H9 (cell line): Measurements from ENCODE around the gene SEC22A. TPM values are rescaled to one million over a fixed set of nuclear protein-coding genes. Genes with fewer than 3 reads are reported as not detected.

Experiments
- DNase-seq: peaks from one replicate; pipeline ENCODE4 v3.0.0-alpha.2; 2017
- H2AFZ ChIP-seq: one replicate; pipeline ENCODE4 v1.6.1; 2013; ENCODE audit warnings: mild to moderate bottlenecking, low read length, control low read depth, moderate library complexity
- H2AK5ac ChIP-seq: 2 replicates; pipeline ENCODE4 v1.6.1; 2013; ENCODE audit warnings: low read length, control low read depth, mixed read lengths; ENCODE audit not compliant: insufficient read length
- H2BK120ac ChIP-seq: one replicate; pipeline ENCODE4 v1.6.1; 2013; ENCODE audit warnings: low read depth, mild to moderate bottlenecking, low read length, control low read depth, inconsistent platforms; ENCODE audit not compliant: poor library complexity, severe bottlenecking
- H2BK12ac ChIP-seq: 2 replicates; pipeline ENCODE4 v1.6.1; 2013; ENCODE audit warnings: low read length, control low read depth, mixed read lengths, low read depth; ENCODE audit not compliant: insufficient read length
- H2BK15ac ChIP-seq: 2 replicates; pipeline ENCODE4 v1.6.1; 2013; ENCODE audit warnings: low read depth, low read length, control low read depth
- H2BK20ac ChIP-seq: one replicate; pipeline ENCODE4 v1.6.1; 2013; ENCODE audit warnings: low read depth, mild to moderate bottlenecking, low read length, control low read depth, inconsistent platforms; ENCODE audit not compliant: poor library complexity, severe bottlenecking
- H2BK5ac ChIP-seq: 2 replicates; pipeline ENCODE4 v1.6.1; 2013; ENCODE audit warnings: low read length, control low read depth, mixed read lengths; ENCODE audit not compliant: insufficient read length
- H3K14ac ChIP-seq: 2 replicates; pipeline ENCODE4 v1.6.1; 2013; ENCODE audit warnings: low read length, control low read depth; ENCODE audit not compliant: insufficient read depth
- H3K18ac ChIP-seq: 2 replicates; pipeline ENCODE4 v1.6.1; 2013; ENCODE audit warnings: low read depth, mild to moderate bottlenecking, mixed read lengths, low read length, control low read depth; ENCODE audit not compliant: insufficient read length
- H3K23ac ChIP-seq: 2 replicates; pipeline ENCODE4 v1.6.1; 2013; ENCODE audit warnings: low read length, control low read depth, mixed read lengths, low read depth; ENCODE audit not compliant: insufficient read length
- H3K23me2 ChIP-seq: 2 replicates; pipeline ENCODE4 v1.6.1; 2013; ENCODE audit warnings: low read depth, mild to moderate bottlenecking, mixed read lengths, low read length, control low read depth; ENCODE audit not compliant: insufficient read length, poor library complexity, severe bottlenecking
- H3K27ac ChIP-seq: 2 replicates; pipeline ENCODE4 v1.5.1; 2013; ENCODE audit warnings: low read length, control low read depth, mixed read lengths, low read depth; ENCODE audit not compliant: insufficient read length
- H3K27me3 ChIP-seq: 2 replicates; pipeline ENCODE4 v1.6.1; 2013; ENCODE audit warnings: low read length, control low read depth, inconsistent platforms; ENCODE audit not compliant: insufficient read depth
- H3K4ac ChIP-seq: 2 replicates; pipeline ENCODE4 v1.6.1; 2013; ENCODE audit warnings: low read depth, mild to moderate bottlenecking, control low read depth, inconsistent platforms, low read length, moderate library complexity
- H3K4me1 ChIP-seq: 2 replicates; pipeline ENCODE4 v1.6.1; 2013; ENCODE audit warnings: low read length, control low read depth, inconsistent platforms; ENCODE audit not compliant: insufficient read depth
- H3K4me2 ChIP-seq: 2 replicates; pipeline ENCODE4 v1.6.1; 2013; ENCODE audit warnings: low read length, control low read depth, mixed read lengths; ENCODE audit not compliant: insufficient read length, insufficient read depth
- H3K56ac ChIP-seq: 2 replicates; pipeline ENCODE4 v1.6.1; 2013; ENCODE audit warnings: low read depth, mild to moderate bottlenecking, mixed read lengths, low read length, control low read depth; ENCODE audit not compliant: insufficient read length
- H3K79me1 ChIP-seq: 2 replicates; pipeline ENCODE4 v1.6.1; 2013; ENCODE audit warnings: low read depth, mild to moderate bottlenecking, moderate library complexity, low read length, control low read depth, inconsistent platforms; ENCODE audit not compliant: insufficient read depth, poor library complexity, severe bottlenecking
- H3K79me2 ChIP-seq: 2 replicates; pipeline ENCODE4 v1.6.1; 2013; ENCODE audit warnings: low read length, control low read depth, inconsistent platforms; ENCODE audit not compliant: insufficient read depth
- H3K9ac ChIP-seq: 2 replicates; pipeline ENCODE4 v1.6.1; 2013; ENCODE audit warnings: low read length, control low read depth, mixed read lengths; ENCODE audit not compliant: insufficient read length; ENCODE audit errors: extremely low read depth
- H3K9me3 ChIP-seq: one replicate; pipeline ENCODE4 v1.6.1; 2013; ENCODE audit warnings: low read depth, low read length, inconsistent platforms; ENCODE audit not compliant: control insufficient read depth
- H3T11ph ChIP-seq: one replicate; pipeline ENCODE4 v1.6.1; 2013; ENCODE audit warnings: mild to moderate bottlenecking, low read length, control low read depth, inconsistent platforms
- H4K20me1 ChIP-seq: one replicate; pipeline ENCODE4 v1.6.1; 2013; ENCODE audit not compliant: control insufficient read depth, insufficient read length, insufficient read depth
- H4K5ac ChIP-seq: 2 replicates; pipeline ENCODE4 v1.6.1; 2013; ENCODE audit warnings: low read depth, mild to moderate bottlenecking, mixed read lengths, low read length, control low read depth; ENCODE audit not compliant: insufficient read length
- H4K8ac ChIP-seq: replicated peaks from 2 replicates; pipeline ENCODE4 v1.6.1; 2013; ENCODE audit warnings: low read length, control low read depth, mixed read lengths, low read depth; ENCODE audit not compliant: insufficient read length
- H4K91ac ChIP-seq: 2 replicates; pipeline ENCODE4 v1.6.1; 2013; ENCODE audit warnings: low read depth, mild to moderate bottlenecking, moderate library complexity, mixed read lengths, low read length, control low read depth; ENCODE audit not compliant: insufficient read length
- H3K27ac Mint-ChIP-seq, 3 experiments: 2 replicates in 2 of 3; 3 replicates in 1 of 3; pipeline ENCODE4 v1.8.0; 2020 to 2021; ENCODE audit warnings: mixed read lengths in 3 of 3, mild to moderate bottlenecking in 1 of 3, moderate library complexity in 1 of 3
- H3K27me3 Mint-ChIP-seq: 2 replicates; pipeline ENCODE4 v1.8.0; 2021; ENCODE audit warnings: low read depth, mild to moderate bottlenecking, moderate library complexity, mixed read lengths
- H3K36me3 Mint-ChIP-seq, 3 experiments: 2 replicates in 2 of 3; 3 replicates in 1 of 3; pipeline ENCODE4 v1.8.0; 2020 to 2021; ENCODE audit warnings: low read depth in 3 of 3, mixed read lengths in 3 of 3; ENCODE audit not compliant: insufficient read depth in 1 of 3
- H3K4me1 Mint-ChIP-seq, 2 experiments: 2 replicates each; pipeline ENCODE4 v1.8.0; 2020; ENCODE audit warnings: mixed read lengths in 2 of 2
- H3K4me3 Mint-ChIP-seq, 2 experiments: 2 replicates in 1 of 2; 3 replicates in 1 of 2; pipeline ENCODE4 v1.8.0; 2020 to 2021; ENCODE audit warnings: mild to moderate bottlenecking in 2 of 2, mixed read lengths in 2 of 2, moderate library complexity in 1 of 2
- H3K9me3 Mint-ChIP-seq, 2 experiments: 2 replicates in 1 of 2; 3 replicates in 1 of 2; pipeline ENCODE4 v1.8.0; 2020; ENCODE audit warnings: mild to moderate bottlenecking in 2 of 2, mixed read lengths in 2 of 2, moderate library complexity in 1 of 2
- WGBS: extraction: QIAGEN DNeasy Blood & Tissue Kit; methylation state at CpG from one replicate; pipeline ENCODE4 v1.1.7; 2013; ENCODE audit warnings: missing lambda C conversion rate, low lambda C conversion rate, mixed read lengths; ENCODE audit not compliant: insufficient read length; ENCODE audit errors: extremely low coverage; 5-methylcytosine and 5-hydroxymethylcytosine counted together
- total RNA-seq: library from RNA; stranded (reverse); gene quantifications from 2 replicates; pipeline ENCODE4 v1.2.1, GENCODE V29; 2021
- TF ChIP-seq, protein P1 (sequence below): fragments of 200-600 bp; sonication (generic); conservative IDR thresholded peaks from 3 replicates; pipeline ENCODE4 v1.8.0; 2021; ENCODE audit warnings: antibody characterized with exemption, mild to moderate bottlenecking

Gene SEC22A
- total RNA-seq, 1 experiment from 2014 or later, result 9.9 TPM

DNA sequence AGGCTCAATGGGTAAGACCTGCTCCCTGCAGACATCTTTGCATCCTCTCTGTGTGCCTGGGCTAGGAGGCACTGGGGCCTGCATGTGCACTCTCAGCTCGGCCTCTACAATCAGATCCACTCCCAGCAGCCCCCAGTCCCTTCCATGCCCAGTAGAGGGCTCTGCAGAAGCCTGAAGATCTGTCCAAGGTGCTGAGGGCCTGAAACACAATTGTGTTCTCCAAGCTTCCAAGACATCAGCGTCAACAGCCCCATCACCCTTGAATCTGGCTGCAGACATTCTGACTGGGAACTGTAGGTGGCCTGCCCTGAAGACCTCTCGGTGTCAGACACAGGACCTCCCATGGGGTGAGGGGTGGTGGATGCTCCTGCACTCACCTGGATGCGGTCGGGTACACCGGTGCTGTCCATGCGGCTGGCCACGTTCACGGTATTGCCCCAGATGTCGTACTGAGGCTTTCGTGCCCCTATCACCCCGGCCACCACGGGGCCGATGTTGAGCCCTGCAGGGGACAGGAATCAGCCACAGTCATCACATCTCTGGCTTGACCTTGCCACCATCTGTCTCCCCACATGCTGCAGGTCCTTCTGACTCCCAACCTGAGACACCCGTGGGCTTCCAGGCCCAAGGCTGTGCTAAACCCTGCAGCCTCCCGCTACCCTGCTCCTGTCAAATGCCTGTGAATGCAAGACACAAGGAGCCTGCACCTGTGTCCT is 84.7 kb downstream of the SEC22A start:
- peaks cover 13 to 25% (median 22%) of the 10 kb centered on the region in 3 experiments for H3K36me3 Mint-ChIP-seq
- no CpG with 5 or more reads among the region's 16 CpGs for WGBS
- Histone ChIP-seq H3K4ac (no peak overlapping the region), H3K18ac (no peak overlapping the region), H3K79me2 (no peaks in the 10 kb centered on the region), H3K9me3 (no peaks in the 10 kb centered on the region), H3K79me1 (no peaks in the 10 kb centered on the region), H4K91ac (no peak overlapping the region), H4K20me1 (no peaks in the 10 kb centered on the region), H2BK20ac (no peak overlapping the region), H2AK5ac (no peak overlapping the region), H2BK120ac (no peak overlapping the region), H3K14ac (no peak overlapping the region), H2AFZ (no peak overlapping the region), H3K23ac (no peak overlapping the region), H4K5ac (no peak overlapping the region), H3K56ac (no peak overlapping the region), H3K4me1 (no peaks in the 10 kb centered on the region), H3K23me2 (no peaks in the 10 kb centered on the region), H3T11ph (no peak overlapping the region), H3K27me3 (no peaks in the 10 kb centered on the region), H3K9ac (no peak overlapping the region), H3K27ac (no peak overlapping the region), H2BK12ac (no peak overlapping the region), H2BK15ac (no peak overlapping the region), H4K8ac (no peak overlapping the region), H2BK5ac (no peak overlapping the region), H3K4me2 (no peak overlapping the region)
- H3K4me3 Mint-ChIP-seq, result no peak overlapping the region
- H3K9me3 Mint-ChIP-seq, result no peaks in the 10 kb centered on the region
- peak; percentile 81 for DNase-seq
- H3K4me1 Mint-ChIP-seq, result no peaks in the 10 kb centered on the region; a peak in 1 of 4 replicates
- no peaks in the 10 kb centered on the region for H3K27me3 Mint-ChIP-seq
- TF ChIP-seq, protein P1, sequence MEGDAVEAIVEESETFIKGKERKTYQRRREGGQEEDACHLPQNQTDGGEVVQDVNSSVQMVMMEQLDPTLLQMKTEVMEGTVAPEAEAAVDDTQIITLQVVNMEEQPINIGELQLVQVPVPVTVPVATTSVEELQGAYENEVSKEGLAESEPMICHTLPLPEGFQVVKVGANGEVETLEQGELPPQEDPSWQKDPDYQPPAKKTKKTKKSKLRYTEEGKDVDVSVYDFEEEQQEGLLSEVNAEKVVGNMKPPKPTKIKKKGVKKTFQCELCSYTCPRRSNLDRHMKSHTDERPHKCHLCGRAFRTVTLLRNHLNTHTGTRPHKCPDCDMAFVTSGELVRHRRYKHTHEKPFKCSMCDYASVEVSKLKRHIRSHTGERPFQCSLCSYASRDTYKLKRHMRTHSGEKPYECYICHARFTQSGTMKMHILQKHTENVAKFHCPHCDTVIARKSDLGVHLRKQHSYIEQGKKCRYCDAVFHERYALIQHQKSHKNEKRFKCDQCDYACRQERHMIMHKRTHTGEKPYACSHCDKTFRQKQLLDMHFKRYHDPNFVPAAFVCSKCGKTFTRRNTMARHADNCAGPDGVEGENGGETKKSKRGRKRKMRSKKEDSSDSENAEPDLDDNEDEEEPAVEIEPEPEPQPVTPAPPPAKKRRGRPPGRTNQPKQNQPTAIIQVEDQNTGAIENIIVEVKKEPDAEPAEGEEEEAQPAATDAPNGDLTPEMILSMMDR, result peak; percentile 94
- no peak overlapping the region for H3K27ac Mint-ChIP-seq
